Sigmoid colon (tissue), 4 donors: ENCODE results near the gene FLVCR2.

ENCODE experiments used
- CTCF ChIP-seq, 4 experiments: fragments of 450-650 bp in 3 of 4; fragments of 200-600 bp in 1 of 4; IDR thresholded peaks; one replicate each; pipeline ENCODE4 v1.5.1; 2016 to 2019; ENCODE audit warnings: antibody characterized with exemption in 4 of 4, mild to moderate bottlenecking in 3 of 4, moderate library complexity in 2 of 4
- EP300 ChIP-seq, 4 donors: sonication (generic); formaldehyde crosslinking; IDR thresholded peaks; one replicate each; pipeline ENCODE4 v1.6.1; 2017; ENCODE audit warnings: antibody characterized with exemption in 4 of 4
- POLR2A ChIP-seq, 2 donors: fragments of 450-650 bp; IDR thresholded peaks; one replicate each; pipeline ENCODE4 v1.6.1; 2016; ENCODE audit warnings: antibody characterized with exemption in 2 of 2, mild to moderate bottlenecking in 2 of 2, moderate library complexity in 2 of 2
- POLR2AphosphoS5 ChIP-seq, 4 donors: sonication (generic); formaldehyde crosslinking; IDR thresholded peaks; one replicate each; pipeline ENCODE4 v1.6.1; 2017; ENCODE audit warnings: antibody characterized with exemption in 4 of 4

- no peak for TF ChIP-seq CTCF (IDR thresholded peaks at IDR 0.05)
- no peak for TF ChIP-seq POLR2A (IDR thresholded peaks at IDR 0.05)
- TF ChIP-seq EP300 (IDR thresholded peaks at IDR 0.05): no peak
- no peak for TF ChIP-seq POLR2AphosphoS5 (IDR thresholded peaks at IDR 0.05)
These were observed 29.3 kb upstream of the FLVCR2 start for GRCh38 chr14:75549169-75549568.
